Neural progenitor cell (in vitro differentiated cells): ENCODE results near the gene BCAS3. TPM values are rescaled to one million over a fixed set of nuclear protein-coding genes. Genes with fewer than 3 reads are reported as not detected.
A peak's percentile ranks its signal among the peaks of the same experiment; 100 is the strongest.
"Not testable (repeated sequence)": the region's sequence is repeated elsewhere in the genome, so short reads cannot be mapped to it uniquely, and the experiment has no call there.

ENCODE experiments used
- DNase-seq: peaks from one replicate; pipeline ENCODE4 v3.0.0-alpha.2; 2016; ENCODE audit warnings: low spot score
- H2AFZ ChIP-seq: fragments of 200-600 bp; sonication (generic); replicated peaks from 2 replicates; pipeline ENCODE4 v1.6.1; 2016; ENCODE audit warnings: antibody characterized with exemption
- H3F3A ChIP-seq: fragments of 200-600 bp; sonication (generic); 2 replicates; pipeline ENCODE4 v1.6.1; 2016; ENCODE audit warnings: antibody characterized with exemption, low read depth
- H3K27ac ChIP-seq: fragments of 200-600 bp; sonication (generic); 2 replicates; pipeline ENCODE4 v1.5.1; 2016; ENCODE audit warnings: mild to moderate bottlenecking
- H3K27me3 ChIP-seq: fragments of 200-600 bp; sonication (generic); 2 replicates; pipeline ENCODE4 v1.6.1; 2016; ENCODE audit warnings: mild to moderate bottlenecking, moderate library complexity
- H3K36me3 ChIP-seq: fragments of 200-600 bp; sonication (generic); 2 replicates; pipeline ENCODE4 v1.5.1; 2016
- H3K4me1 ChIP-seq: fragments of 200-600 bp; sonication (generic); 2 replicates; pipeline ENCODE4 v1.6.1; 2016; ENCODE audit warnings: mixed run types
- H3K4me2 ChIP-seq: fragments of 200-600 bp; sonication (generic); 2 replicates; pipeline ENCODE4 v1.6.1; 2016
- H3K4me3 ChIP-seq: fragments of 200-600 bp; sonication (generic); 2 replicates; pipeline ENCODE4 v1.5.1; 2016
- H3K79me2 ChIP-seq: fragments of 200-600 bp; sonication (generic); 2 replicates; pipeline ENCODE4 v1.6.1; 2016; ENCODE audit warnings: low read depth
- H3K9ac ChIP-seq: fragments of 200-600 bp; sonication (generic); 2 replicates; pipeline ENCODE4 v1.6.1; 2016
- H3K9me3 ChIP-seq: fragments of 200-600 bp; sonication (generic); 2 replicates; pipeline ENCODE4 v1.5.1; 2016; ENCODE audit warnings: low read depth
- H4K20me1 ChIP-seq: fragments of 200-600 bp; sonication (generic); 2 replicates; pipeline ENCODE4 v1.6.1; 2016; ENCODE audit warnings: low read depth
- H3K27ac Mint-ChIP-seq: 3 replicates; pipeline ENCODE4 v1.8.0; 2021; ENCODE audit warnings: mixed read lengths
- H3K27me3 Mint-ChIP-seq: 2 replicates; pipeline ENCODE4 v1.8.0; 2022; ENCODE audit warnings: low read depth, mild to moderate bottlenecking, inconsistent platforms, moderate library complexity, mixed read lengths; ENCODE audit not compliant: insufficient read depth
- H3K36me3 Mint-ChIP-seq: 3 replicates; pipeline ENCODE4 v1.8.0; 2021; ENCODE audit warnings: mixed read lengths
- H3K4me1 Mint-ChIP-seq: 3 replicates; pipeline ENCODE4 v1.8.0; 2021; ENCODE audit warnings: mixed read lengths
- H3K4me3 Mint-ChIP-seq: 3 replicates; pipeline ENCODE4 v1.8.0; 2021; ENCODE audit warnings: mild to moderate bottlenecking, moderate library complexity, mixed read lengths
- H3K9me3 Mint-ChIP-seq: 3 replicates; pipeline ENCODE4 v1.8.0; 2020; ENCODE audit warnings: mixed read lengths
- CTCF ChIP-seq: fragments of 200-600 bp; sonication (generic); IDR thresholded peaks from 2 replicates; pipeline ENCODE4 v1.5.1; 2017; ENCODE audit warnings: antibody characterized with exemption, mild to moderate bottlenecking
- EZH2 ChIP-seq: fragments of 200-600 bp; sonication (generic); IDR thresholded peaks from 2 replicates; pipeline ENCODE4 v1.6.1; 2017; ENCODE audit warnings: antibody characterized with exemption, mild to moderate bottlenecking, moderate library complexity
- EZH2phosphoT487 ChIP-seq: fragments of 200-600 bp; sonication (generic); IDR thresholded peaks from 2 replicates; pipeline ENCODE4 v1.6.1; 2017; ENCODE audit warnings: antibody characterized with exemption
- total RNA-seq: library from RNA; depleted of rRNA; stranded (reverse); fragments of >200 nt; gene quantifications from 2 replicates; pipeline ENCODE4 v1.2.3, GENCODE V29; 2015; ENCODE audit warnings: low replicate concordance

Gene BCAS3
- total RNA-seq, 1 donor from 2014 or later, result 60.9 TPM

GRCh38 chr17:60671482-60671881, 6.2 kb upstream of the BCAS3 start:
- Histone ChIP-seq H3K9me3 (no peaks in the 10 kb centered on the region), H3F3A (no peaks in the 10 kb centered on the region), H3K27me3 (no peaks in the 10 kb centered on the region), H2AFZ (peak overlapping the region; percentile 24), H3K9ac (no peak overlapping the region), H3K79me2 (no peaks in the 10 kb centered on the region), H3K4me3 (no peak overlapping the region), H4K20me1 (no peaks in the 10 kb centered on the region), H3K4me1 (no peaks in the 10 kb centered on the region), H3K4me2 (no peak overlapping the region), H3K27ac (no peak overlapping the region), H3K36me3 (no peaks in the 10 kb centered on the region)
- H3K9me3 Mint-ChIP-seq, result no peaks in the 10 kb centered on the region
- DNase-seq, result no peak
- H3K36me3 Mint-ChIP-seq, result no peaks in the 10 kb centered on the region
- H3K4me1 Mint-ChIP-seq, result no peaks in the 10 kb centered on the region
- H3K27me3 Mint-ChIP-seq, result peaks cover 4% of the 10 kb centered on the region
- no peak for TF ChIP-seq EZH2phosphoT487
- H3K4me3 Mint-ChIP-seq, result no peak overlapping the region
- H3K27ac Mint-ChIP-seq, result no peak overlapping the region

- not testable (repeated sequence) for H3K4me3 Mint-ChIP-seq, H2AFZ ChIP-seq, H3K4me1 ChIP-seq, H3K9me3 ChIP-seq, H3K27me3 Mint-ChIP-seq, H3K27ac Mint-ChIP-seq, H3K36me3 ChIP-seq, H3K9ac ChIP-seq, H3K27ac ChIP-seq, H3K4me3 ChIP-seq, H3K9me3 Mint-ChIP-seq, H4K20me1 ChIP-seq, H3K36me3 Mint-ChIP-seq, H3K4me2 ChIP-seq, H3K27me3 ChIP-seq, H3K79me2 ChIP-seq, H3F3A ChIP-seq
- peaks cover 12% of the 10 kb centered on the region for H3K4me1 Mint-ChIP-seq
- DNase-seq, result peak; percentile 8
Observed at GRCh38 chr17:60674637-60675036, 3.0 kb upstream of the BCAS3 start.

GRCh38 chr17:60675997-60676396, 1.7 kb upstream of the BCAS3 start:
- Mint-ChIP-seq H3K27ac (no peak overlapping the region), H3K9me3 (no peaks in the 10 kb centered on the region)

GRCh38 chr17:60676758-60677307, 818 bp upstream of the BCAS3 start:
- peaks cover 5% of the 10 kb centered on the region for H3K4me1 ChIP-seq
- Mint-ChIP-seq H3K9me3 (no peaks in the 10 kb centered on the region), H3K36me3 (no peaks in the 10 kb centered on the region), H3K27me3 (peaks cover 4% of the 10 kb centered on the region), H3K4me3 (peak overlapping the region; percentile 98), H3K27ac (no peak overlapping the region), H3K4me1 (peaks cover 12% of the 10 kb centered on the region)
- H4K20me1 ChIP-seq, result no peaks in the 10 kb centered on the region
- H3K4me2 ChIP-seq, result peak overlapping the region; percentile 79
- no peaks in the 10 kb centered on the region for H3K79me2 ChIP-seq
- no peaks in the 10 kb centered on the region for H3K36me3 ChIP-seq
- TF ChIP-seq CTCF (no peak), EZH2 (no peak), EZH2phosphoT487 (no peak)
- H3K27ac ChIP-seq, result no peak overlapping the region
- H2AFZ ChIP-seq, result peak overlapping the region; percentile 91
- peaks cover 9% of the 10 kb centered on the region for H3F3A ChIP-seq
- no peaks in the 10 kb centered on the region for H3K27me3 ChIP-seq
- H3K9me3 ChIP-seq, result no peaks in the 10 kb centered on the region
- H3K9ac ChIP-seq, result peak overlapping the region; percentile 12
- H3K4me3 ChIP-seq, result peak overlapping the region; percentile 55
- peak; percentile 5 for DNase-seq

More at GRCh38 chr17:60675997-60676396, 1.7 kb upstream of the BCAS3 start:
- Histone ChIP-seq H3K4me3 (no peak overlapping the region), H3K4me1 (peaks cover 5% of the 10 kb centered on the region), H2AFZ (no peak overlapping the region), H3K36me3 (no peaks in the 10 kb centered on the region), H3K9me3 (no peaks in the 10 kb centered on the region), H3F3A (peaks cover 9% of the 10 kb centered on the region), H3K79me2 (no peaks in the 10 kb centered on the region), H4K20me1 (no peaks in the 10 kb centered on the region), H3K9ac (no peak overlapping the region), H3K4me2 (no peak overlapping the region), H3K27ac (no peak overlapping the region), H3K27me3 (no peaks in the 10 kb centered on the region)
- Mint-ChIP-seq H3K27me3 (peaks cover 4% of the 10 kb centered on the region), H3K4me1 (peaks cover 12% of the 10 kb centered on the region), H3K36me3 (no peaks in the 10 kb centered on the region), H3K4me3 (peak overlapping the region; percentile 69)
- TF ChIP-seq EZH2 (no peak), CTCF (no peak), EZH2phosphoT487 (no peak)
- no peak for DNase-seq
